Measurements from ENCODE around the gene ZMYM4.

The ZMYM4 gene

GRCh38 chr1:35278886-35279554, 10.5 kb downstream of the ZMYM4 start:
- DNase-seq, result no peak

GRCh38 chr1:35279555-35279904, 11.0 kb downstream of the ZMYM4 start:
- no peak for DNase-seq

GRCh38 chr1:35280006-35280405, 11.5 kb downstream of the ZMYM4 start:
- DNase-seq, result no peak

- DNase-seq, result no peak
Measured at GRCh38 chr1:35281565-35281964, 13.1 kb downstream of the ZMYM4 start.

GRCh38 chr1:35282172-35282571, 13.7 kb downstream of the ZMYM4 start:
- DNase-seq, result no peak

- DNase-seq, result no peak
Measured at GRCh38 chr1:35284852-35285251, 16.3 kb downstream of the ZMYM4 start.

- no peak for DNase-seq
Measured at GRCh38 chr1:35285771-35286606, 17.5 kb downstream of the ZMYM4 start.

- DNase-seq, result no peak
Measured at GRCh38 chr1:35287807-35288640, 19.5 kb downstream of the ZMYM4 start.

GRCh38 chr1:35288761-35289160, 20.3 kb downstream of the ZMYM4 start:
- no peak for DNase-seq

- no peak for DNase-seq
Measured at GRCh38 chr1:35290452-35290851, 21.9 kb downstream of the ZMYM4 start.

GRCh38 chr1:35294809-35295208, 26.3 kb downstream of the ZMYM4 start:
- DNase-seq, result no peak

- DNase-seq, result no peak
Measured at GRCh38 chr1:35297886-35298285, 29.4 kb downstream of the ZMYM4 start.

- DNase-seq, result peak; percentile 35
Measured at GRCh38 chr1:35298464-35298863, 30.0 kb downstream of the ZMYM4 start.

- DNase-seq, result no peak
Measured at GRCh38 chr1:35300376-35300775, 31.9 kb downstream of the ZMYM4 start.

GRCh38 chr1:35301674-35302392, 33.3 kb downstream of the ZMYM4 start:
- no peak for DNase-seq

- DNase-seq, result no peak
Measured at GRCh38 chr1:35305383-35305782, 36.9 kb downstream of the ZMYM4 start.

- DNase-seq, result no peak
Measured at GRCh38 chr1:35315649-35316048, 47.1 kb downstream of the ZMYM4 start.

GRCh38 chr1:35316264-35316663, 47.8 kb downstream of the ZMYM4 start:
- DNase-seq, result no peak

- no peak for DNase-seq
Measured at GRCh38 chr1:35319988-35320713, 51.6 kb downstream of the ZMYM4 start.

GRCh38 chr1:35320937-35321336, 52.4 kb downstream of the ZMYM4 start:
- no peak for DNase-seq

GRCh38 chr1:35324486-35324885, 56.0 kb downstream of the ZMYM4 start:
- no peak for DNase-seq

- no peak for DNase-seq
Measured at GRCh38 chr1:35326246-35326866, 57.8 kb downstream of the ZMYM4 start.
